GM19035 (cell line): ENCODE data around the gene TCP10L.
"Not testable (repeated sequence)": the region's sequence is repeated elsewhere in the genome, so short reads cannot be mapped to it uniquely, and the experiment has no call there.

Experiments
- ATAC-seq: cut with Tn5 transposase; IDR thresholded peaks from one replicate; pipeline ENCODE4 v1.9.1; 2021; ENCODE audit not compliant: unreplicated experiment

TCP10L gene, protein sequence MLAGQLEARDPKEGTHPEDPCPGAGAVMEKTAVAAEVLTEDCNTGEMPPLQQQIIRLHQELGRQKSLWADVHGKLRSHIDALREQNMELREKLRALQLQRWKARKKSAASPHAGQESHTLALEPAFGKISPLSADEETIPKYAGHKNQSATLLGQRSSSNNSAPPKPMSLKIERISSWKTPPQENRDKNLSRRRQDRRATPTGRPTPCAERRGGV

DNA sequence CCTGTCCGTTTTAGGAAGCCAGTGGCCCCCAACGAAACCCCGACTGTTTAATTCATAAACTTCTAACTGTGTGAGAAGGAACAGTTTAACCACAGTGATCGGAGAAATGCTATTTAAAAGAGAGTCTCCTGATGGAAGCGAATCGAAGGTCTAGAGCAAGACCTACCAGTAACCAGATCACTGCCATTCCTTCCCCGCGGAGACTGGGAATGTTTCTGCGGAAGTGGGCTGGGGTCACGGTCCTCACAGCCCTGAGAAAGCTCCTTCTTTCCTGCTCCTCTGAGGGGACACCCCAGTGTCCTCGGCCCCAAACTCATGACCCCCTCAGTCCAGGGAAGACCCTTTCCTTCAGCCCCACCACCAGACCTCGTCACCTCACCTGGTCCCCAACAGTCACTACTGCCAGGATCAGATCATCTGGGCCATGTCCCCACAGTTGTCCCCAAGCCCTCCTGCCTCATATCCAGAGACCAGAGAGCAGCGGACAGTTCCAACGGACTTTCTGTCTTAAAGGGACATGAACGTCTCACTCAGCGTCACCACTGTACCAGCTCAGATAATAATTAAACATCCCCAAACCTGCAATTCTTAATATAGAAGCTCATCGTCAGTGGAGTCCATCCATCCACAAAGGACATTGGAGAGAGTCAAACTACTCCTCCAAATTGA is at the start of gene TCP10L:
Gene TCP10L (minus strand): TSS at position 482 of the 669 bp plus-strand sequence. CDS start 1,219 bp downstream, outside the sequence.
- no peak for ATAC-seq

DNA sequence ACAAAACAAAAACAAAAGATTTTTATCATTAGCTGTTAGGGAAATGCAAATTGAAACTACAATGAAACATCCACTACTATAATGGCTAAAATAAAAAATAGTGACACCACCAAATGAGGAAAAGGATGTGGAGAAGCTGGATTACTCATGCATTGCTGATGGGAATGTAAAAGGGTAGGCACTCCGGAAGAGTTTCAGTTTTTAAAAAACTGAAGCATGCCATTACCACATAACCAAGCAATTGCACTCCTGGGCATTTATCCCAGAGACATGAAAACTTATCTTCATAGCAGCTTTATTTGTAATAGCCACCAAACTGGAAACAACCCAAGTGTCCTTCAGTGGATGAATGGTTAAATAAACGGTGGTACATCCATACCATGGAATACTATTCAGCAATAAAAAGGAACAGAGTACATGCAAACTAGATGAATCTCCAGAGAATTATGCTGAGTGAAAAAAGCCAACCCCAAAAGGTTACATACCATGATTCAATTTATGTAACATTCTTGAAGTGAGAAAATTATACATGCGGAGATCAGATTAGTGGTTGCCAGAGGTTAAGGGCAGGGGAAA is 41.4 kb upstream of the TCP10L start:
- ATAC-seq, result no peak

DNA sequence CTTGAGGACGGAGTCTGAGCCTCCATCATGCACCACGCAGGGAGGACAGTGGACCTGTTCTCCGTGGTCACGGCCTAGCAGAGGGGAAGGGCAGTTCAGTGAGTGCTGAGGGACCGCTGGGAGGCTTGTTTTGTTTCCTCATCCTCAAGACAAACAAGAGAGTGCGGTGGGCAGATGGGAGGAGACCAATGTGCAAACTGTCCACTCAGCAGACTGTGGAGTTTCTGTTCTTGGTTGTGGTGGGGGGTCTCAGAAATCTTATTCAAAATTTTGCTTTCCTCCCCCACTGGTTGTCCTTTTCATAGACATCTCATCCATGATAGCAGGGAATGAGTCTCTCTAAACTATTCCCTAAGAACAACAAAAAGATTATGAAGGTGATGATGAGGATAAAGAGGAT is 32.9 kb upstream of the TCP10L start:
- ATAC-seq, result not testable (repeated sequence)

DNA sequence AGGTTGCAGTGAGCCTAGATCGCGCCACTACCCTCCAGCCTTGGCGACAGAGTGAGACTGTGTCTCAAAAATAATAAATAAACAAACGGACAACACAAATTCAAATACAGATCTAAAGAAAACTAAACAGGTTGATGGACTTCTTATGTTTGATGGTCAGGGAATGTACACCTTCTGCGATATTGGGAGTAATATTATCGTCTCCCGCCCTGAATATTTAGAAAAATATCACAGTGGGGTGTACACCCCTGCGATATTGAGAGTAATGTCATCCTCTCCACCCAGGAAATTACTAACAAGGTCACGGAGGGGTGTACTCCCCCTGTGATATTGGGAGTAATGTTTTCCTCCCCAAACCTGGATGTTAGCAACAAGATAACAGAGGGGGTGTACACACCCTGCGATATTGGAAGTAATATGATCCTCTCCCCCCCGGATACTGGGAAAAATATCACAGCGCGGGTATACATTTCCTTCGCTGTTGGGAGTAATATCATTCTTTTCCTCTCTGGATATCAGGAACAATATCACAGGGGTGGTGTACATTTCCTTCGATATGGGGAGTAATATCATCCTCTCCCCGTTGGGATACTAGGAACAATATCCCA is 28.2 kb upstream of the TCP10L start:
- ATAC-seq, result no peak

DNA sequence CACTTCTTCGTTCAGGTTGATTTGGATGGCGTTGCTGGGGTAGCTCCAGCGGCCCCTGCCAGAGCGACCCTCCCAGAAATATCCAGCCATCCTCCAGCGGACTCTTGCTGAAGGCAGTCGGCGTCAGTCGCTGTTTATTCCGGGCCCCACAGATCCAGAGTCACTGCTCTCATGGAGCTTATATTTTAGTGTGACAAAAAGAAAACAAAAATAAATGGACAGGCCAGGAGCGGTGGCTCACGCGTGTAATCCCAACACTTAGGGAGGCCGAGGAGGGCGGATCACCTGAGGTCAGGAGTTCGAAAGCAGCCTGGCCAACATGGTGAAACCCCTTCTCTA is 27.6 kb upstream of the TCP10L start:
- no peak for ATAC-seq

DNA sequence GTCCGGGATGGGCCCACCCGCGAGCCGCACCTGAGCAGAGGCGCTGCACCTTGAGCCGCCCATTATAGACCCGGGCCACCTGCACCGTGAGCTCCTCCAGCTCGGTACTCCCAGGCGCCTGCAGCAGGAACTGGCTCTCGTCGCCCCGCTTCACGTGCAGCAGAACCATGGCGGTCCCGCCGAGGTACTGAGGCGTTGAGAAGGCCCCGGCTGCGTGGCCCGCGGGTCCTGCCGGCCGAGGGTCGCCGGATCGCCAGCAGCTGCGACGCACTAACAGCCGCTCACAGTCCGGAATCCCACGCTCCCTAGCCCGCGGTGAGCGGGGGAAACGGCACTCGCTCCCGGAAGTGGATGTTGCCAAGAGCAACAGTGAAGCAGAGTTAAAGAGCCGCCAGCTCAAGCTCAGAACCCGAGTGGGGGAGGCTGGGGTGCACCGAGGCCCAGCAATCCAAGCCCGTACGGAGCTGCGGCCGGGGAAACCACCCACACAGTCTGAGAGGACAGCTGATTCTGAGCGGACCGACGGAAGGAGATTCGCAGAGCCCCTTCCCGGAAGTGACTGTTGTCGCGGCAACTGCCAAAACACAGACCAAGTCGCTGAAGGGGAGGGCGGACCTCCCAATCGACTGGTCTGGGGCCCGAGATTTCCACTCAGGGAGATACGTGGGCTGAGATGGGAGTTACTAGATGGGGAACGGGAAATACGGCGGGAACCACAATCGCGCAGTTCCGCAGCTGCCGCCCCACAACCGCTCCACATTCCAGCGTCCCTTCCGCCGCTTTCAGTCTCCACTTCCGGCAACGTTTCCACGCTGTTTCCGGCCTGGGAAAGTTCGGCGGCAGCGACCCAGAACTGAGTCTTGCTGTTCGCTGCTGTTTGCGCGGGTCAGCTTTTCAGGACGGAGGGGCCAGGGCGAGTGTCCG is 27.0 kb upstream of the TCP10L start, which contains the start of gene CFAP298:
Gene CFAP298 (minus strand): TSS at position 303 of the 924 bp plus-strand sequence. CDS start 134 bp downstream, at position 169.
- ATAC-seq, result peak; percentile 92

DNA sequence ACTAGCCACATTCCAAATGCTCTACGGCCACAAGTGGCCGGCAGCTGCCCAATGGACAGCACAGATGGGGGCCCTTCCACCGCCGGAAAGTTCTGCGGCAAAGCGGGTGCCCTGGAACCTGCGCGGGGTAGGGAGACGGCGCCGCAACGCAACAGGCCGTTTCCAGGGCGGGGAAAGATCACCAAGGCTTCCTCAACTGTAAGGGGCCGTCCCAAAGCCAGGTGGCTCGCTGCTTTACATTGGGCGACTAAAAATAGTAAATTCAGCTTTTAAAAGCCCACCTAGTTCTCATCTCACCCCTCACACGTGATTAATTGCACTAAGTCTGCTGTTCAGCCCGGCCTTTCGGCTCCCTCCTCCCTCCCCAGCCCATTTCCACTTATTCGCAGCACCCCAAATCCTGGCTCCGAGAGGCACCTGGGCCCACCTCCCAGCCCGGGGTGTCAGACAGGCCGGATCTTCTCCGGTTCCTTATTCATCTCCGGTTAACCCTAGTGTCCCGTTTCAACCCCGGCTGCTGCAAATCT is 26.2 kb upstream of the TCP10L start:
- peak; percentile 7 for ATAC-seq

DNA sequence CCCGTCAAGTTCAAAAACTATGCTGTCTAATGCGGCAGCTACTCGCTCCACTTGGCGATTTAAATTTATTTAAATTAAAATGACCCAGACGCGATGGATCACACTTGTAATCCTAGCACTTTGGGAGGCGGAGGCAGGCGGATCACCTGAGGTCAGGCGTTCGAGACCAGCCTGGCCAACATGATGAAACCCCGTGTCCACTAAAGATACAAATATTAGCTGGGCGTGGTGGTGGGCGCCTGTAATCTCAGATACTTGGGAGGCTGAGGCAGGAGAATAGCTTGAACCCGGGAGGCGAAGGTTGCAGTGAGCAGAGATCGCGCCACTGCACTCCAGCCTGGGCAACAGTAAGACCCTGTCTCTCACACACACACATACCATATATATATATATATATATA is 25.6 kb upstream of the TCP10L start:
- ATAC-seq, result not testable (repeated sequence)

DNA sequence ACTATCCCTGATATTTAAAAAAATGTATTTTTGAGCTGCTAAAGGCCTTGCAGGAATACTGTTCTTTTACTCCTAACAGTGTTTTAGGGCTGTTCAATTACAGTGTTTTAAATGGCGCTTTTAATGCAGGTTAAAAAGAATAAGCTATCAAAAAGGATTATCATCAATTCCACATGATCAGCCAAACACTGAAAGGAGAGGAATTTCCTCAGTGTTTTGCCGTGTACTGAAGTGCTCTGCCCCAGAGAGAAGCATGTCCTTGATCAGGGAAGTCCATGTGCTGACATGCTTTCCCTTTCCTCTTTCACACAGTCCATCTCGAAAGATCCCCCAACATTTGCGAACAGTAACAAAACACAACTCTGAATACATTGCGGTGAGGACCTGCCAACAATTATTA is 23.5 kb upstream of the TCP10L start:
- no peak for ATAC-seq

DNA sequence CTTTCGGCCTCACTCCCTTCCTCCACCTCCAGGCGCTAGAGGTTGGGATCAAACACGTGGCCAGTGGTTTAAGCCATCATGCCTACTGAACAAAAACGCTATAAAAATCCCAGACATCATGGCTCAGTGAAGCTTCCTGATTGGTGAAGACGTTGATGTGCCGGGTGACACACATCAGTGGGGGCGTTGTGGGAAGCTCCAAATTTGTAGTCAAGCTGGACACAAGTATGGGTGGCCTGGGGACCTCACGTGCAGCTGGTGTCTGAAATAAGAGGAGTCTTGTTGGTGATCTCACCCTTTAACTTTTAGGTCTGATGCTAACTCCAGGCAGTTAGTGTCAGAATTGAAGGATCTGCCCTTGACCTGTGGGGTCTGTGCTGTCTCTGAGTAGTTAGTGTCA is 20.1 kb upstream of the TCP10L start:
- no peak for ATAC-seq

DNA sequence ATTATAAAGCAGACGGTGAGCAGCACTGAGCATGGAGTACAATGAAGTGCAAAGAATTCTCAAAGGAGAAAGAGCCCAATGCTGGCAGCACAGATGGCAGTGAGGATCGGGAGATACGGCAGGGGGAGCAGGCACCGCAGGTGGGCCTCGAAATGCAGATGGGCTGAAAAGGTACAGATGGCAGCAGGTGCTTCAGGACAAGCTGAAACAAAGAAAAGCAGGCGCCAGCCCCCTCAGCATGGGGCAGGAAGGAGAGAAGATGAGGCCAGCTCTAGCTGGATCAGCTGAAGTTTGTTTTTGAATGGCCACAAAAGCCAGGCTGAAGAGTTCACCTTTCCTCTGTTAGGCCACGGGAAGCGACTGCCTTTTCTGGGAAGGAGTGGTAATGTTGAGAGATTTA is 19.1 kb upstream of the TCP10L start:
- ATAC-seq, result no peak

DNA sequence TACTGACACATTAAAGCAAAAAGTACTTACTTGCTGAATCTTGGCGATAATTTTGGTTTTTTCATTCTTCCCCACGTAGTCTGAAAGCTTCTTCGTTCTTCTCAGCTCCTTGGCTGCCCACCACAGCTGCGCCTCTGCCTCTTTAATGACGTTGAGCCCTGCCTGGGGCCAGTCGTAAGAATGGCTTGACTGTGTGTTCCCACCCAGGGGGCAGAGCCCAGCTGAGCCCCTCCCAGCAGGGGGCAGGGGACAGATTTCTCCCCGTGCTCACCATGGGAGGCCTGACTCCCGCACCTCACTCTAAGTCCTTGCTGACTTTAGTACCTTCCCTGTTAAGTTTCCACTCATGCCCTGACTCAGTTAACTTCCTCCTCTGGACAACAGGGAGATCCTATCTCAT is 17.8 kb upstream of the TCP10L start:
- no peak for ATAC-seq

DNA sequence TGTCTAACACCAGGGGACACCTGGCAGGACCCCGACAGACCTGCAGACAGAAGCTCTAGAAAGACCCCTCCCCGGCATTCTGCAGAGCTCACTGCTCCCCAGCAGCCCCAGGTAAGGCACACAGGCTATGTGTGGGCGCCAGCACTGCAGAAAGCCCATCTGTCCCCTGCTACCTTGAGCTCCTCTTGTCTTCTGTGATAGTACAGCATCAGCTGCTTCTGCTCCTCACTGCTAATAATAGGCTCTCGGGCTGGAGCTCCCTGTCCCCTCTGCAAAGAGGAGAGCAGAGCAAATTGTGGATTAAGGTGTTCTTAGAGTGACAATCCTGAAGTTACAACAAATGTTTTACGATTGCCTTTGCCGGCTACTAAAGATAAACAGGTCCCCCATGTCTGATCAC is 16.8 kb upstream of the TCP10L start:
- ATAC-seq, result no peak

DNA sequence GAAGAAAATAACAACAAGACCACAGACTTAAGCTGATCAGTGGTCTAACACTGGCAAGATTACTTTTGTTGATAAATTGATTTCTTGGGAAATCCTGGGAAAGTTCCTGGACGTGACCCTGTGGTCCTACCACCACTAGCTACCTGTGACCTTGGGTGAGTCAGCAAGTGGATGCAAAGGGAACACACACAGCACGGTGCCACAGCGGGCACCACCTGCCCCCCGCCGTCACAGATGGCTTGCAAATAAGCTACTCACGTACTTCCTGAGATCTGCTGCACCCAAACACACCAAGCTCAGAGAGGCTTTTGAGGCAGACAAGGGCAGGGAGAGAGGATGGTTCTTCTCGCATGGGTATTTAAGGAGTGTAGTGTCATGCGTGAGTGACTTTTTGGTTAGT is 14.2 kb upstream of the TCP10L start:
- no peak for ATAC-seq

DNA sequence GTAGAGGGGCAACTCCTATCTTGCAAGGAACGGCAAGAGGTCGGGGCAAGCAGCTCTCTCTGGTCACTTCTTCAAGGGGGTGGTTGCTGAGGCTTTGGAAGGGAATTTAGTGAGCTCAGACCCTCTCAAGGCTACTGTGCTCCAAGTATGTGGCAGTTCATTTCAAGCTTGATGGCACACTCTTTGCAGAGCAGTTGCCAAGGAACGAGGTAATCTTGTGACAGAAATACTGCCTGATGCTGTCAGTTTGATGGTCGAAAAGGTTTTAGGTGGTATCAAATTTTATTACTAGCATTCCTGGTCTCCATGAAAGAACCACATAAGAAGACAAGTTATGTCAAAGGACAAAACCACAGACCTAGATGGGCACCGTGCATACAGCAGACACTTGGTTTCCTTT is 13.8 kb upstream of the TCP10L start:
- no peak for ATAC-seq

DNA sequence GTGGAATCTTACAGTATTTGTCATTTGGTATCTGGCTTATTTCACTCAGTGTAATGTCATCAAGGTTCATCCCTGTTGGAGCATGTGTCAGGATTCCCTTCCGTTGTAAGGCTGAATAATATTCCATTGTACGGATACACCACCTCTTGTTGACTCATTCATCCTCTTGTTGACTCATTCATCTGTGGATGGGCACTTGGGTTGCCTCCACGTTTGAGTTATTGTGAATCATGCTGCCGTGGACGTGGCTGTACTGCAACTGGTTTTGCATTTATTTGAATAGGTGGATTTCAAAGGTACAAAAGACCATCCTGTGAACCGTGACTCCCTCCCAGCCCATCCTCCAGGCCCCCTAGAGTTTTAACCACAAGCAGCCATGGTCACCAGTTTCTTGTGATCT is 11.9 kb upstream of the TCP10L start:
- no peak for ATAC-seq

DNA sequence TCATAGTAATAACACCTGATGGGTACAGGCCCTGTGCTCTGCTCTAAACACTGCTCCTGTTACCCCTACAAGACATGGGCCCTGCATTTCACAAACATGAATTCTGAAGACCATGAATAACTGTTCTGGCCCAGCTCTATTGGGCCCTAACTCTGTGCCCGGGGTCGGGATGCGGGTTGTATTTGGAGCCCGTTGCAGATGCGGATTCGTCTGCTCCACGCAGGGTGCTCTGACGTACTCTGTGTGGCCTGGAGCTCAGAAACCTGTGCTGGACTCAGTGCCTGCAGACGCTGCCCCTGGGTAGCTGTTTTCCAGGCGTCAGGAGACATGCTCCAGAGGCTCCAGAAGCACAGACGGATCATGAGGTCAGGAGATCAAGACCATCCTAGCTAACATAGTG is 10.1 kb upstream of the TCP10L start:
- no peak for ATAC-seq

DNA sequence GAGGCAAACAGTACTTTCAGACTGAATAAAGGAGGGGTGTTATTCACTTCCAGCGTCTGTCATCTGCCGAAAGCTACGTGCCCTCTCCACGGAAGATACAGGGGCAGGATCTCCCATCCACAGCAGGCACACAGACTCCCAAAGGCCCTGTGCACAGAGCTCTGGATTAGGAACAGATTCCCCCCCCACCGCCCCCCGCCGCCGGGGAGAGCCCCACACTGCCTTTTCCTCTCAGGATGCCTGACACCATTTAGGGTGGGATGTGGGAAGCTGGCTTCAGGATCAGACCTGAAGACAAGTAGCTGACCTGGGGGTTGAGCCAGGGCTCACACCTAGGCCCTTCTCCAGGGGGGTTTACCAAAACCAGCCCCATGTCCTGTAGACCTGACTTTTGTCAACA is 8.4 kb upstream of the TCP10L start:
- no peak for ATAC-seq

DNA sequence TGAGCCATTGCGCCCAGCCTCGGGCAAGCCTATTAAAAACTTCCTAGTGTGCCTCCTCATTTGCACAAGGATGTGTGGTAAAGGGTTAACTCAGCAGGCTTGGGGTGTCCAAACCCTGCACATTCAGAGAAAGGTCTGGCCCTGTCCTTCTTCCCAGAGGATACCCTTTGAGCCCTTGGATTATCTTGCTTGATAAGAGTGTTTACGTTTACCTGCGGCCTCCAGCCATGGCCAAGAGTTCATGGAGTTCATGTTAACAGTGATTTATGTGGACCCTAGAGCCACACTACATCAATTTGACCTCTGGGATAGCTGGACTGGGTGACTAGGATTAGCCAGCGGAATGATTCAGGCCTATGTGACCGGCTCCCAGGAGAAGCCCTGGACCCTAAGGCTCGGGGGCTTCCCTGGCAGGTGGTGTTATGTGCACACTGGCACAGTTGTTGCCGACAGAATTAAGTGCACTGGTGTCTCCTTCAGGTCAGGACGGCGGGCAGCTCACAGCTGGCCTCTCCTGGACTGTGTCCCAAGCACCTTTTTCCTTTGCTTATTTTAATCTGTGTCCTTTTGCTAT is 7.7 kb upstream of the TCP10L start:
- no peak for ATAC-seq

DNA sequence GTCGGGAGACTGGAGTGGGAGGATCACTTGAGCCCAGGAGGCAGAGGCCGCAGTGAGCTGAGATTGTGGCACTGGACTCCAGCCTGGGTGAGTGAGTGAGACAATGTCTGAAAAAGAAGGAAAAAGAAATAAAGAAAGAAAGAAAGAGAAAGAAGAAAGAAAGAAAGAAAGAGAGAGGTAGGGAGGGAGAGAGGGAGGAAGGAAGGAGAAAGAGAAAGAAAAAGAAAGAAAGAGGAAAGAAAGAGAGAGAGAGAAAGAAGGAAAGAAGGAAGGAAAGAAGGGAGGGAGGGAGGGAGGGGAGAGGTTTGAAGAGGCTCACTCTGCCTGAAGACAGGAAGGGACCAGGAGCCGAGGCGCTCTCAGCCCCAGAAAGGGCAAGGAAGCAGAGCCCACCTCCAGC is 4.8 kb upstream of the TCP10L start:
- no peak for ATAC-seq

DNA sequence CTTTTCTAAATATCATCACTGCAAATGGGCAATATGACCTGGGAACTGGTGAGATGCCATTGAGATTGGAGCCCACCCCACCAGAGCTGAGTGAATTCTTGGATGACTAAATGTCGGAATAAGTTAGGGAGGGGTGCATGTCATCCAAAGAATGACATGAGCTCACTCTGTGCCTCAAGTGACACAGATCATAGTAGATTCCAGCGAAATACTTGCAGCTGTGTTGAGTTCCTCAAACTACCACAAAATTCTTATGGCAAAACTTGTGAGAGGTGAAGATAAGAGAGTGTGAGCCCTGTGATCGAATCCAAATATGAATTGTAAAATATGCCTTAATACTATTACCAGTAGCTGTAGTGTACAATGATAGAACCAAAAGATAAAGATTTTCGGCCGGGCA is 2.3 kb upstream of the TCP10L start:
- no peak for ATAC-seq
